A549 treated with Mapracorat at 1 μM for 4 hours (cell line): ENCODE results near the gene NME9. TPM values are rescaled to one million over a fixed set of nuclear protein-coding genes. Genes with fewer than 3 reads are reported as not detected.

Experiments
- total RNA-seq: library from RNA; stranded (reverse); fragments of 200-300 nt; extraction: Qiagen RNA extraction; gene quantifications from 5 replicates; pipeline ENCODE4 v1.2.3, GENCODE V29; 2022

The NME9 gene, protein sequence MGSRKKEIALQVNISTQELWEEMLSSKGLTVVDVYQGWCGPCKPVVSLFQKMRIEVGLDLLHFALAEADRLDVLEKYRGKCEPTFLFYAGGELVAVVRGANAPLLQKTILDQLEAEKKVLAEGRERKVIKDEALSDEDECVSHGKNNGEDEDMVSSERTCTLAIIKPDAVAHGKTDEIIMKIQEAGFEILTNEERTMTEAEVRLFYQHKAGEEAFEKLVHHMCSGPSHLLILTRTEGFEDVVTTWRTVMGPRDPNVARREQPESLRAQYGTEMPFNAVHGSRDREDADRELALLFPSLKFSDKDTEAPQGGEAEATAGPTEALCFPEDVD
- not detected in 5 replicates for total RNA-seq

DNA sequence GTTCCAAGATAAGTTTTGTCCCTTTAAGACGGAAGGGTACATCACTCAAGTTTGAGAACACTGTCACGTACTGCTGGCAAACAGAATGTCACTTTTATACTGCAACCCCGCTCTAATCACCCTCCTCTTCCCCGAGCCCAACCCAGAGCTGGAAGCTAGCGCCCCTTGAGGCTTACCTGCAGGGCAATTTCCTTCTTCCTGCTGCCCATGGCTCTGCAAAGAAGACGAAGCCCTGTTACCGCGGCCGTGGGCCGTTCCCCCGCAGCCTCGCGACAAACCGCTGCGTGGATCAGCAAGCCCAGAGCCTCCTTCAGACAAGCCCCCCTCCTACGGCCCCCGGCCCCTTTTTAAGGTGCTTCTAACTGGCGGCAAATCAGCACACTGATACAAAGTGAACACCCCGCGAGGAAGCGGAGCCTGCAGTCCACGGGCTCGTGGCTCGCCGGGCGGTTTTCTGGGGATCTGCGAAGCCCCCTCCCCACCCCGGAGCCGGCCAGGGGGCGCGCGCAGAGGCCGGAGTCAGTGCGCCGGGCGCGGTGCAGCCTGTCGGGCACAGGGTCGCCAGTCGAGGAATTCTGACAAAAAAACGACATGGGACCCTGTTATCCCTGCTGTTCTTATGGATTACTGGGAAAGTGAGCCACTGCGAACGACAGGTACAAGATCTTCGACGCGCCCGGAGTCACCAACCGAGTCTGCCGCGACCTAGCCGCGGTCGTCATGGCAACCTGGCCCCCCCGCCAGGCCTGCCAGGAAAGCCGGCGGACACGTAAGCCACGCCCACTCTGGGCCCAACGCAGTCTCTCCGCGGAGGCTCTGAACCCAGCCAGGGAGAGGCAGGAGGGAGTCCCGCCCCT lies at the start of gene NME9:
Gene NME9, minus strand, starts transcription at position 725 of the 857 bp plus-strand sequence. Its CDS starts 516 bp downstream, at position 209.

DNA sequence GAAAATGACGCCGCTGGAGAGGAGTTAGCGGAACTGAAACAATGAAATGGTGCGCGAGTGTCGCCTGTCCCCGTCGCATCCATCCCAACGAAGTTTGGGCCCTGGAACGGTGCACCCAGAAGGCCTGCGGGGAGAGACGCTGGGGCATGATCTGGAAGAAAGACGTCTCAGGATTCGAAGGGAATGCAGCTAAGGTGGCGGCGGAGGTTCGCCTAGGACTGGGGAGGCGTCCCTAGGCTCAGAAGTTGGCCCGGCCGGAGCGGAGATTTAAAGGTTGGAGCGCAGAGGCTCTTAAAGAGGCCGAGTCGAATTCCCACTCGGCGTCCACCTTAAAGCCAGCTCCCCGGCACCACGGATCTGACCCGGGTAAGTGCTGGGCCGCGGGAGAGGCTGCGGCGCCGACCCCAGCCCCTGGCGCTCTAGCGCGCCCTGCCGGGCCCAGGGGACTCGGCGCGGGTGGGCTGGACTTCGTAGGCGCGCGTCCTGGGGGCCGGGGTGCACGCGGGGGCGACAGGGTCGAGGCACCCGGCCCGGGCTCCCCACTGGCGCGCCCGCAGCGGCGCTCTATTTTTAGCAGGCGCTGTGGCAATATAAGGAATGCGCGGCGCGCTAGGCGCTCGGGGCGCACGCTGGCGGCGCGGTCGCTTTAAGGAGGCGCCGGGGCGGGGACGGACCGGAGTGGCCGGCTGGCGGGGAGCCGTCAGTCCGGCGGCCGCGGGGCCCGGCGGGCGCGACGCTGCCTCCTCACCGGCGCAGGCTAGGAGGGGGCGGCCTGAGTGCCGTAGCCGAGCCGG lies 18.5 kb upstream of the NME9 start, which contains the start of gene MRAS:
Gene MRAS, plus strand, starts transcription at position 620 of the 794 bp plus-strand sequence. CDS start 24,305 bp downstream, outside the sequence.

Other genes starting within 250 kb of the NME9 start
- 9.2 to 10.9 TPM (median 10.0 TPM) in 5 replicates for gene DZIP1L, start 214.2 kb downstream of the NME9 start, total RNA-seq
- not detected in 5 replicates for gene A4GNT, start 197.5 kb downstream of the NME9 start, total RNA-seq
- 11.5 to 14.2 TPM (median 12.2 TPM) in 5 replicates for gene DBR1, start 154.9 kb downstream of the NME9 start, total RNA-seq
- gene ARMC8, start 142.6 kb downstream of the NME9 start, total RNA-seq: 36.9 to 47.0 TPM (median 41.9 TPM) in 5 replicates
- 7.7 to 10.5 TPM (median 10.3 TPM) in 5 replicates for gene MRAS, start 18.7 kb upstream of the NME9 start, total RNA-seq
- 0.59 to 1.2 TPM (median 0.87 TPM) in 5 replicates for gene ESYT3, start 104.8 kb upstream of the NME9 start, total RNA-seq